GM18508 (cell line): ENCODE measurements around the gene TTC39B.
"Not testable (repeated sequence)": the region's sequence is repeated elsewhere in the genome, so short reads cannot be mapped to it uniquely, and the experiment has no call there.

ENCODE experiments used
- ATAC-seq: cut with Tn5 transposase; IDR thresholded peaks from one replicate; pipeline ENCODE4 v1.9.1; 2021; ENCODE audit warnings: moderate number of reproducible peaks; ENCODE audit not compliant: insufficient read depth, unreplicated experiment

The TTC39B gene

DNA sequence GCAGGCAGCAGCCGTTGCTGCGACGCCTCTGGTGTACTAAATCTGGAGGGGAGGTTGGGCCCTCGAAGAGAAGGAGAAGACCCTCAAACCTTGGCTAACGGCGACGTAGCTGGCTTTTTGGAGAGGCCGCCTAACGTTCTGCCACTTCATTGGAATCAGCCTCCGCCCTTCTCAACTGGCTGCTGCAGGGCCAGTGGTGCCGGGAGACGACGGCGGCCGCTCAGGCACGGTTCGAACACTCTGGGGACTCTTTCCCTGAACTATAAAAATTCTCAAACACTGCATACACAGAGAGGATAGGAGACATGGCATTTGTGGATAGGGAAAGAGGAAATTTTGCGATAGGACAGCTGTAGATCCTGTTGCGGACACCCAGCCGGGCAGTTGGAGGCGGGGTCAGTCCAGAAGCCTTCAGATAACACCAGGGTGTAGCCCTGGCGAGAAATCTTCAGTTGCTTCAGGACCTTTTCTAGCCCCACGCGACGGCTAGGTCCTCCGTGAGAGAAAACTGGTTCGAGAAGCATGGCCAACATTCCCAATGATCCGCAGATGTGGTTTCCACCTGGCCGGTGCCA, 74.2 kb downstream of the TTC39B start:
- ATAC-seq, result not testable (repeated sequence)

DNA sequence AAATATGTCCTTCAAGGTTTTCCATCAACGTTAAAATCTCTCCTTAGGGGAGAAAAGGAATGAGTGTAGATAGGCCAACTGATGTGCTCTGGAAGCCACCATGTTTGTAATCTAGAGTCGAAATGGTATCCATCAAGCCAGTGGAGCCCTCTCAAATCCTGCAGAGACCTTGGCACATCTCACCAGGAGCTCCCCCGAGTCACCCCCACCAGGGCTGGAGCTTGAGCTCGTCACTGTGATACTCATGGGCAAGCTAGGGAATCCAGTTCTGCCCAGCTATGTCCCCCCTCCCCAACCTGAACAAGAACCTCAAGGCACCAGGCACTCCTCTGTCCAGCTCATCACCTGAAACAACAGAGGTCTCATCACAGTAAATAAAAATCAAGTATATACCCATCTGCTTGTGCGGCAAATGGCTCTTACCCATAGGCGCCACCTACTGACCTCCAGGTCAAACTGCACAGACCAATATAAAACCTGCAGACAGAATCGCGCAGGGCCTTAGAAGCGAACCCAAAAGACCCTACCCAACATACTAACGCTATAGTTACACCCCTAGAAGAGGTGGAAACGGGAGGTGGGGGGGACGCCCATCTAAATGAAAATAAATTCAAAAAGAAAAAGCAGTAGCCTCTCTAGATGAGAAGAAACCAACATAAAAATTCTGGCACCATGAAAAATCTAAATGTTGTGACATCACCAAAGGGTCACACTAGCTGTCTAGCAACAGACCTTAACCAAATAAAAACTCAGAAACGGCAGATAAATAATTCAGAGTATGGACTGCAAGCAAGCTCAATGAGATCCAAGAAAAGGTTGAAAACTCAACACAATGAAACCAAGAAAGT, 75.0 kb downstream of the TTC39B start:
- no peak for ATAC-seq

DNA sequence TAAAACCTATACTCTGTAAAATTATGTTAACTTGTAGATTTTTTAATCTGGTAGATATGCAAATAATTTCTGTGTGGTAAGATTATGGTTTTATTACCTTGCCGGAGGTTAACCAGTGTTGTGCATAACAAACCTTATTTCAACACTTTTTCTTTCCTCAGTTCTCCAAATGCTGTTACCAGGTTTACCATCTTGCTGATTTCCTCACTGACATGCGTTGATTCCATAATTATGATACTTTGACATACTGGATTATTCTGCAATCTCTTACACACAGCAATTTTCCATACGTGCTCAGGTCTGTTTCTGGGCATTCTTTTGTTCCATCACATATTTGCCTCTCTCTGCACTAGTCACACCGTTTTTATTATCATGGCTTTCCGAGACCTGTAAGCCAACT, 77.6 kb downstream of the TTC39B start:
- no peak for ATAC-seq

DNA sequence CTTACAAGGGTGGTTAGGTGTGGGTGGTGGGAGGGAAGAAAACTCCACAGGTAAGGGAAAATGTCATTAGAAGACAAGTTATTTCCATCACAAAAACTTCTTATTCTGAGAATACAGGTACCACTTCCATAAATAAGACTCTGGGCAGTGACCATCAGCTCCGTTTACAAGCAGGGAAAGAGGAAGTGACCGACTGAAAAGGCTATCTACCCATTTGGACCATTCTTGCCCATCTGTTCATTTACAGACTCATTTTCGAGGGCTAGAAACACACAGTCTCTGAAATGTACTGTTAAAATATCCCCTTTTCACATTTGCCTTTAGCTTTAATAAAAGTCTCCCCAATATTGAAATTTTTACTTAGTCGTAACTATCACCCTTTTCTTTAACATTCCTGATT, 79.5 kb downstream of the TTC39B start:
- no peak for ATAC-seq

DNA sequence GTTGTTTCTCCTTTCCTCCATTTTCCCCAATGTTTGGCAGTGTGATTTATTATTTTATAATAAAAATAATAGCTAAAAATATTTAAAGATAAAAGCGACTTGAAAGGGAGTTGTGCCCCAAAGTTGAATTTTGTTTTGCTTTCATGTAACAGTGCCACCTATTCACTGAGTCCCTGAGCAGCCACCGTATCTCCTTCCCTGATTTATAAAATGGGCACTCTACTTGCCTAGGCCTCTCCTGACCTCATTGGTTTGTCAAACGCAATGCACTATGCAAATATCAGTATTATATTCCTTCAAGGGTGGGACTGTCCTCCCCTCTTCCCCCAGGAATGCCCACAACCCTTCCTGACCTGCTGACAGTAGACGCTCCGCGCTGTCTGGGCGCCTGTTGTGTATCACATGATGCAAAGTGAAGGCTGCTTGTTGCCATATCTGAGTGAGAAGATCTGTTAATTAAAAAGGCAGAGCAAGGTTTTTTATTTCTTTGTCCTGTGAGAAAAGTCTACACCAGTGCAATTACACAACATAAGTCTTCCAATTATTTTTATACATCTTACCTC, 81.4 kb downstream of the TTC39B start:
- no peak for ATAC-seq

DNA sequence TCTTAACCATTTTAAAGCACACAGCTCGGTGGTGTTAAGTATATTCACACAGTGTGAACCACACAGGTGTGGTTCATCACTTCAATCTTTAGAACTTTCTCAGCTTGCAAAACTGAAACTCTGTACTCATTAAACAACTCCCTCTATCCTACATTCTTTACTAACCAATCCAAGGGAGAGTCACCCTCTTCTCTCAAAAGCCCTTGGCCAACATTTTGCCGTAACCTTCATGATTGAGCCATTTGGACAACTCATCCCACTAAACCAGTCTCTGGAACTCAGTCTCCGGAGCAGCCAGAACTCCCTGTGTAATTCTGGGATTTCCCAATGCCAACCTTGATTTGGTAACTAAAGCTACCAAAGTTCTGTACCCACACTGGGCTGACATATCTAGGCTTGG, 84.7 kb downstream of the TTC39B start:
- ATAC-seq, result no peak

DNA sequence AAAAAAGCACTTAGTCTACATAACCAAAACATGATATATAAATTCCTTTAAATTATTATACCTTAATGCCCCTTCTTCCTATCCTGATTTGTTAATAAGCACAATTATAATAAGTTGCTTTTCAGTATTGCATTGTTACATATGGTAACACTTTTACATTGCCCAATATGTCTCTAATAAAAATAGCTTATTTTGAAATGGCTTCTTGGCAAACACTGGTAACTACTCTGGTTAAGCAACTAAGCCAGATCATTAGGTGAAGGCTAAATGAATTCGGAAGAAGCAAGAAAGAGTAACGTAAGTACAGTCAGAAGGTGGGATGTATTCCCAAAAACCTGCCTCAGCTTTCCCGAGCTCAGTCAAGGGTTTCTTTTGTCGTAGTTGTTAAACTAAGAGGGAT, 85.3 kb downstream of the TTC39B start:
- no peak for ATAC-seq

DNA sequence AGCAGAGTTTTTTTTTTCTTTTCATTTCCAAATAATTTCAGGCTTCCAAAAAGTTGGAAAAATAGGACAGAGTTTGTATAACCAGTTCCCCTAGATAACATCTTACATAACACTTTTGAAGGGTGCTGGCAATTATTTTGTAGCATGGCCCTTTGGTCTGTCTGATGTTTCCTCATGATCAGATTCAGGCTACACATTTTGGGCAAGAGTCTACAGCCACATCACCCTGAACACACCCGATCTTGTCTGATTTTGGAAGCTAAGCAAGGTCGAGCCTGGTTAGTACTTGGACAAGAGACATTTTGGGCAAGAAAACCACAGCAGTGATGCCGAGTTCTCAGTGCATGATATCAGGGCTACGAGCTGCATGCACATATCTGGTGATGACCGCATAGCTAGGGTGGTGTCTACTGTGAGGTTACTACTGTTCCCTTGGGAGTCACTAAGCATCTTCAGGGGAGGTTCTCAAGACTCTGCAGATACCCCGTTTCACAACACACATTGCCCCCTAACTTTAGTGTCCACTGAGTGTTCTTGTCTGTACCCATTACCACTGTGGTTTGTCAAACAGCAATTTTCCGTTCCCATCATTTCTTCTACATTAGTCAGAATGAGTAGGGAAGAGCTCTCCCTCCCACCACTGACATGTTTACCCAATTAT, 86.2 kb downstream of the TTC39B start:
- ATAC-seq, result no peak

DNA sequence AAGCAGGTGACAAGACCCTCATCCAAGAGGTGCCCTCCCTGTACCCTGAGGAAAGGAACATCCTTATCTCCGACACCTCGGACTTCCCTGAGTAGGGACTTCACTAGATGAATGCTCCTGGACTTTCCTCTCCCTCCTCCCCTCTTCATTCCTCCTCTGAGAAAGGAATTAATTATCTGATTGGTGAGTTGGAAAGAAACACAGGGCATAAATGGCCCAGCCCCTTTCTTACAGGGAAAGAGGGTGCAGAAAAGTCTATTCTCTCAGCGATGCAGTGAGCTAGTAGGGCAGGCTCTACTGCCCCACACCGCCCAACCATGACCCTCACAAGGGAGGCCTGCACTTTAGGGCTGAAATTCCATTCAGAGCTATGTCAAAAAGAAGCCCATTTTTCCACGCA, 87.5 kb downstream of the TTC39B start:
- no peak for ATAC-seq

DNA sequence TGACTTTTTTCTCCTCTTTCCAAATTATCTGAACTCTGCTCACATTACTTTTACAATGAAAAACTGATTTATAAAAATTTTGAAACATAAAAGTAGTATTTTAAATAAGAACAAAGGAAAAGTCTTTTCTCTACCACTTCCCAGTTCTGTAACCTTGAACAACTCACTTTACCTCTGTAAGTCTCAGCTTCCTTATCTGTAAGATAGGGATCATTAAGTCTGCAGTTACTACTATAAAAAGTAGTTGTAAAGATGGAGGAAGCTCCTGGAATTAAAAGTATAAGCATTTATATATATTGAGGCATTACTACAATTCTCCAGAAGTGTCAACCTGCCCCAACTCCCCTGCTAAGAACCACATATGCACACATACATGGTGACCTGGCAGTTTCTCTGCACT, 88.0 kb downstream of the TTC39B start:
- ATAC-seq, result no peak

DNA sequence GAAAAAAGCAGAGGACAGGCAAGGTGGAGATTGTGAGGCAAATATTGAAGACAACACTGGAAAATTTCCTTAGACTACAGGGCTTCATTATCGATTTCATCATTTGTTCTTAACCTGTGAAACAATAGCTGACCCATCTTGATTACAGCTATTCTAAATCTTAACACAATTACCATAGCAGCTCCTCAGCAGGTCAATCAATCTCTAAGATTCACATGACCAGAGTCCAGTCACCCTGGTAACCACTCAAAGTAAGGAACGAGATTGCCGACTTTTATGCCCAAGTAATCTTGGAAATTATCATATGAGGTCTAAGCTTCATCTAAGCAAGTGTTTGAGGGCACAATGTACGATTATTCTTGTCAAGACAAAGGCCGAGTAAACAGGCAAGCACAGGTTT, 93.8 kb downstream of the TTC39B start:
- ATAC-seq, result no peak

DNA sequence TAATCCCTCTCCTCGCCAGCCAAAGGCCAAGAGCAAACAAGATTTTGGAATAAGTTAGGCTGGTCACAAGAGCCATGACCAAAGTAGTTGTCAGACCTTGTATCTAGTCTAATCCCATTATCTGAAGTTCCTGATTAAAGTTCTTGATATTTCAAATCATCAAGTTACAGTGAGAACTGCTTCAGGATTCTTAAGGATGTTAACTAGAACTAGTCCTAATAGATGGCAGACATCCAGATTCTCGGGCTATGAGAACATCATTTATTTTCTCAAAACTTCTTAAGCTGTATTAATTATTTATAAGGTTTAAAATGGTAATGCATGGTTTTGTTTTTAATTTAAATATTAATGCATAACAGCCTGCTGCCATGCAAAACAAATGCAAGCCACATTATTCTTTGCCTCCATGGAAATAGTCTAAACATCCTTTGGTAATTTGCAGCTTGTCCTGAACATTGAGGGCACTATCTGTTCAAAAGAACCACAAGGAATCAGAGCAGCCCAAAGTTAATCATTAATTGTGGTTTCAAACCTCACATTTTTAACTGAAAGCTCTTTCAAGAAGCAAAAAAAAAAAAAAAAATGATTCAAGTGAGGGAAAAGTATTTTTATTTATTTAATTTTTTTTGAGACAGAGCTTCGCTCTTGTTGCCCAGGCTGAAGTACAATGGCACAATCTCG, 95.1 kb downstream of the TTC39B start:
- no peak for ATAC-seq

DNA sequence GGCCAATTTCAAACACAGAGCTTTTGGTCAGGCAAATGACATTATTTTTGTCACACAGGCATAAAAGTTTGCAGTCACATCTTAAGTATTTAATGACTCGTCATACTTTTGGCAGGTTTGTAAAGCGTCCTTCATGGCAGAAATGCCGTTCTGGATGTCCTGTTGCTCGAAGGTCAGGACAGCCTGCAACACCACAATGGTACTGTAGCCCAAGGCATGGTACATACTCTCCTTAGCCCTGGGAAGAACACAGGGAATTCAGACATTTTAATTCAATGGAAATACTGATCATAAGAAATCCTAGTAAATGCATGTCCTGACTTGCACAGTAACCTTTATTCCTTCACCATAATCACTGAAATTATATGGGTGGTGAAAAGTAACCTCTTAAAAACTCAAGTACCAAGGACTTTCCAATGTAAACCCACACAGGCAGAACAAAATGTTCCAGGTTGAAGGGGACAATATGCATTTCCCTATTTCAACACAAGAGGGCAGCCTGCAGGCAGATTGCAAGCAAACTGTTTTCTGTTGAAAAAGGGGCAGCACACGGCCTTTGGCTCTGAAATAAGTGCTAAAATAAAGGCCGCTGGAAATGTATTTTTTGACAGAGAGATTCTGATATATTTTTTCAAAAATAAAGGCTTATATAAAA, 95.7 kb downstream of the TTC39B start:
- ATAC-seq, result no peak

DNA sequence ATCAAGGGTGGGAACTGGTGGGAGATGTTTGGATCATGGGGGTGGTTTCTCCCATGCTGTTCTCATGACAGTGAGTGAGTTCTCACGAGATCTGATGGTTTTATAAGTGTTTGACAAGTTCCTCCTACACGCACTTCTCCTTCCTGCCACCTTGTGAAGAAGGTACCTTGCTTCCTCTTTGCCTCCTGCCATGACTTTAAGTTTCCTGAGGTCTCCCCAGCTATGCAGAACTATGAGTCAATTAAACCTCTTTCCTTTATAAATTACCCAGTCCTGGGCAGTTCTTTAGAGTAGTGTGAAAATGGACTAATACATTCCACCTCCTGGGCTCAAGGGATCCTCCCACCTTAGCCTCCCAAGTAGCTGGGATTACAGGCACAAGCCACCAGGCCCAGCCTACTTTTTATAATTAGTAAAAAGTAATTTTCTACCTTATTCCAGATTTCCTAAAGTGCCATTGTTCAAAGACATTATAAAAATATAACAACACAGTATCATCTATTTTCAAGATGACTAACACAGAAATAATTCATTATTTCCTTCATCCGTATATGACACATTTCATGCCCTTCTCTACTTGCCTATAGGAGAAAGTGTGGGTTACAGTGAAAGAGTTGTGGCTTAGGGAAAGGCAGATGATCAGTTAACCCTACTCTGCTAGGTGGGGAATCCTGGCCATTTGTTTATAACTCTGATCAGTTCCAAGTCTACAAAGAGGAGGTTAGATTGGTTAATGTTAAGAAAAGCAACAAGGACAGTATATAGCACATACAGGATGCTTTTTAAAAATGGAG, 99.9 kb downstream of the TTC39B start:
- no peak for ATAC-seq

DNA sequence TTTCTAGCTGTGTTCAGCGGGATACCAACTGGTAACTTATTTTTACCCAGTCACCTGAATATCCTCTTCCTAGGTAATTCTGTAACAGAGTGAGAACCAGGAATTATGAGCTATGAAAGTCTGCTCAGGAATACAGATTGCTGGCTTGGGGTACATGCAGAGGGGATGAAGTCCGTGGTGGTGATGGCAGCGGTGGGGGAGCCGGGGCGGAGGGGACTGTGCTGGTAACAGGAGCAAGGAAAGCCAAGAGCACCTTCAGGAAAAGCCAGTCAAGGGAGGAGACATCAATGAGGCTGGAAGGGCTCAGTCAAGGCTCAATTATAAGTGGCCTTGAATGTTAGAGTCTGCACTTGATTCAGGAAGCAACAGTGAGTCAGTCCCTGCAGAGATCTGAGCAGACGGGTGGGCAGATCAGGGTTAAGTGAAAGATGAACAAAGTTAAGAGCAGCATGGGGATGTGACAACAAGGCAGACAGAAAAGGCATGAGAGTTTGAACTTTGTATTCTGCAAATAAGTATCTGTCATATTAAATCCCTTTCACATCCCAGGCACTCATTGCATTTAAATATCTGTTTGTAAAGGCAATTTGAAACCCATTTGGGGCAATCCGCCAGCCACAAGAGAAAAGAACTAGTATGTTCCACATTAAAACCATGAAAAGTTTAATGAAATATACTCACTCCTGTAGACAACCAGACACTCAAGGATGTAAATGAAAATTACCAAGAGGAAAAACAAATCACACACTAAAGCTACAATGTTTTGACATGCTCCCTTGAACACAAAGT, 101.2 kb downstream of the TTC39B start:
- ATAC-seq, result no peak

DNA sequence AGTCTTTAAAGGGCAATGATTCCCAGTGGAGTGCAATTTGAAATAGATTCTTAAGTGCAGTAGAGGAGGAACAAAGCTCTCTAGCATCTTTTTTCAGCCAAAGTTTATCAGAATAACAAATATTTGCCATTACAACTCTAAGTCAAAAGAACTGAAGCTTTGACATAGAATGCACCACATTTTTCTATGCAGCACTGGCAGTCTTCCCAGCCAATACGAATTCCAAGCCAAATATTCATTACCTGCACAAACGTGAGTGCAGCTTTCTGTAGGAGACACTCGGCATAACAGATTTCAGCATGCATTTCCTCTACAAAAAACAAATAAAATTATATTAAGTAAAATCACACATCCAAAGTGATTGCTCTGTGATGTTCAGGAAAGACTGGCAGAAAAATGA, 103.4 kb downstream of the TTC39B start:
- no peak for ATAC-seq

DNA sequence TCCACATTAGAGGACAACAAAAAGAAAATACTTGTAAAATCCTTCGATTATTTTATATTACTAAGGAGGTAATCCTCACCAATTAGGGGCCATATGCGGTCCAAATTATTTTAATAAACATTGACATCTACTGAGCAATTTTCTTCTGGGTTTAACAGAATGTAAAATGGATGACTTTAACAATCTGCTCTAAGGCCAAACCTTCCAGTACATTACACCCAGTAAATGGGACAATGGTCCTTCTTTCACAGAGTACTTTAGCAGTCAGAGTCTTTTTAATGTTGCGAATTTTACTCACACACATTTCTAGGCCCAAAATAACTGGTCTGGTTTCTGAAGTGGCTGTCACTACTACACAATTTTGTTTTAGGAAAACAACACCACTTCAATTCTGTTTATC, 106.9 kb downstream of the TTC39B start:
- no peak for ATAC-seq

DNA sequence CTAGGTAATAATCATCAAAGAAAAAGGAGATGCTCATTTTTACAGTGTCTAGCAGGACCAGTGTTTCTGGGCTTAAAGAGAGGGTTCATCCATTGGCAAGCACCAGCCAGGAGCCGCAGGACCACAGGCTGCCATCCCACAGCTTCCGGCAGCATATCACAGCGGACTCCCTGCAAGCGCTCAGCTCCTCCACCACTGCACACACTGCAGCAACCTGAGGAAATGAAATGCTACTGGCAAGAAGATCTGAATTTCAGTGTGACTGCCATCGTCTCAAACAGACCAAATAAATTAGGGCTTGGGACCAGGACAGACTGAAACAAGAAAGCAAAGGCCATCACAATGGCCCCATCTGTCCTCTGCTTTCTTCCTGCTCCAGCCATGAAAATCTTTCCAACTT, 114.2 kb downstream of the TTC39B start:
- no peak for ATAC-seq

DNA sequence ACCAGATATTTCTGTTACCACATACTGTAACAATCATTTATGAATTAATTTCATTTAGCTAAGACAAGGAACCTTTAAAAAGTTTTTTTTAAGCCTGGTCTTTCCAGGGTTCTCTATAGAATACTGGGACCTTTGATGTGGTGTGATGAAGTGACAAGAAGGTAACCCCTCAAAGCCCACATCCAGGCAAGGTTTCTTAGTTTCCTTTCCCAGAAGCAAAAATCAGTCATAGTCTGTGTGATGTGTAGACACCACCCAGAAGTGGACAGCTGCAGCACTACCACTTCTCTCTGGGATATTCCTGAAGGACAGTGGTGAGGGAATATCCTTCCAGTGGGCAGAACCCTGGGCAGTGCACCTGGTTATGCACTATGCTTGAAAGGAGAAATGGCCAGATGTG, 115.6 kb downstream of the TTC39B start:
- ATAC-seq, result no peak
